BLaER1 (cell line): Measurements from ENCODE around the gene ARV1.
"Not testable (repeated sequence)": the region's sequence is repeated elsewhere in the genome, so short reads cannot be mapped to it uniquely, and the experiment has no call there.

Experiments used
- H3K27ac ChIP-seq: shearing (Covaris generic); formaldehyde crosslinking; 2 replicates; pipeline ENCODE4 v1.8.1; 2022
- H3K27me3 ChIP-seq: shearing (Covaris generic); formaldehyde crosslinking; 2 replicates; pipeline ENCODE4 v1.8.1; 2022
- H3K36me3 ChIP-seq: shearing (Covaris generic); formaldehyde crosslinking; 2 replicates; pipeline ENCODE4 v1.8.1; 2022
- H3K4me1 ChIP-seq: shearing (Covaris generic); formaldehyde crosslinking; 2 replicates; pipeline ENCODE4 v1.8.1; 2022
- H3K4me2 ChIP-seq: shearing (Covaris generic); formaldehyde crosslinking; 2 replicates; pipeline ENCODE4 v1.8.1; 2022
- H3K4me3 ChIP-seq: shearing (Covaris generic); formaldehyde crosslinking; 2 replicates; pipeline ENCODE4 v1.8.1; 2022
- H3K9ac ChIP-seq: shearing (Covaris generic); formaldehyde crosslinking; 2 replicates; pipeline ENCODE4 v1.8.1; 2022
- H3K9me3 ChIP-seq: shearing (Covaris generic); formaldehyde crosslinking; 2 replicates; pipeline ENCODE4 v1.8.1; 2022
- H4K20me1 ChIP-seq: shearing (Covaris generic); formaldehyde crosslinking; 2 replicates; pipeline ENCODE4 v1.8.1; 2022
- Cebpa-rat ChIP-seq: shearing (Covaris generic); IDR thresholded peaks from 2 replicates; pipeline ENCODE4 v1.8.1; 2022

ARV1 gene

GRCh38 chr1:230985711-230986110, 6.8 kb downstream of the ARV1 start:
- H3K4me3 ChIP-seq: no peak overlapping the region
- no peak for TF ChIP-seq Cebpa-rat
- peak overlapping the region; percentile 65 for H3K4me2 ChIP-seq
- H3K36me3 ChIP-seq: peaks cover 35% of the 10 kb centered on the region
- no peaks in the 10 kb centered on the region for H3K27me3 ChIP-seq
- peaks cover 21% of the 10 kb centered on the region for H3K4me1 ChIP-seq
- no peaks in the 10 kb centered on the region for H3K9me3 ChIP-seq
- H4K20me1 ChIP-seq: peaks cover 10% of the 10 kb centered on the region
- peak overlapping the region; percentile 2; the same call in 1 of the 2 replicates for H3K9ac ChIP-seq
- H3K27ac ChIP-seq: peak overlapping the region; percentile 48

GRCh38 chr1:230986976-230987375, 8.1 kb downstream of the ARV1 start:
- Histone ChIP-seq H3K9me3 (no peaks in the 10 kb centered on the region), H4K20me1 (peaks cover 10% of the 10 kb centered on the region), H3K4me2 (no peak overlapping the region), H3K9ac (no peak overlapping the region), H3K27ac (no peak overlapping the region), H3K27me3 (no peaks in the 10 kb centered on the region), H3K36me3 (peaks cover 35% of the 10 kb centered on the region), H3K4me3 (no peak overlapping the region), H3K4me1 (peaks cover 19% of the 10 kb centered on the region)
- TF ChIP-seq Cebpa-rat: no peak

- no peak overlapping the region for H3K9ac ChIP-seq
- H3K27me3 ChIP-seq: no peaks in the 10 kb centered on the region
- H3K36me3 ChIP-seq: peaks cover 40% of the 10 kb centered on the region
- peaks cover 10% of the 10 kb centered on the region for H4K20me1 ChIP-seq
- H3K9me3 ChIP-seq: no peaks in the 10 kb centered on the region
- no peak overlapping the region for H3K27ac ChIP-seq
- no peak for TF ChIP-seq Cebpa-rat
- no peak overlapping the region for H3K4me2 ChIP-seq
- peaks cover 19% of the 10 kb centered on the region for H3K4me1 ChIP-seq
- no peak overlapping the region for H3K4me3 ChIP-seq
Measured at GRCh38 chr1:230987448-230987847, 8.6 kb downstream of the ARV1 start.

- Histone ChIP-seq H3K4me3 (no peak overlapping the region), H3K4me2 (no peak overlapping the region), H3K9me3 (no peaks in the 10 kb centered on the region), H3K9ac (no peak overlapping the region), H3K27me3 (no peaks in the 10 kb centered on the region), H3K4me1 (no peaks in the 10 kb centered on the region), H3K36me3 (peaks cover 59% of the 10 kb centered on the region), H3K27ac (no peak overlapping the region), H4K20me1 (no peaks in the 10 kb centered on the region)
- TF ChIP-seq Cebpa-rat: no peak
Measured at GRCh38 chr1:230992100-230992774, 13.3 kb downstream of the ARV1 start.

GRCh38 chr1:230994860-230995259, 16.0 kb downstream of the ARV1 start:
- H3K4me2 ChIP-seq: no peak overlapping the region
- no peak overlapping the region for H3K9ac ChIP-seq
- H3K9me3 ChIP-seq: no peaks in the 10 kb centered on the region
- H3K4me3 ChIP-seq: no peak overlapping the region
- TF ChIP-seq Cebpa-rat: no peak
- H3K27me3 ChIP-seq: no peaks in the 10 kb centered on the region
- no peak overlapping the region for H3K27ac ChIP-seq
- H3K4me1 ChIP-seq: no peaks in the 10 kb centered on the region
- H3K36me3 ChIP-seq: peaks cover 78% of the 10 kb centered on the region
- no peaks in the 10 kb centered on the region for H4K20me1 ChIP-seq

- no peak overlapping the region for H3K4me3 ChIP-seq
- H3K36me3 ChIP-seq: peaks cover 79% of the 10 kb centered on the region
- peaks cover 31% of the 10 kb centered on the region for H3K9me3 ChIP-seq
- no peak overlapping the region for H3K27ac ChIP-seq
- no peak overlapping the region for H3K9ac ChIP-seq
- H3K4me2 ChIP-seq: no peak overlapping the region
- no peaks in the 10 kb centered on the region for H3K27me3 ChIP-seq
- H4K20me1 ChIP-seq: no peaks in the 10 kb centered on the region
- no peaks in the 10 kb centered on the region for H3K4me1 ChIP-seq
- TF ChIP-seq Cebpa-rat: no peak
Measured at GRCh38 chr1:231000201-231000600, 21.3 kb downstream of the ARV1 start.

GRCh38 chr1:231000639-231001038, 21.7 kb downstream of the ARV1 start:
- Histone ChIP-seq H3K9ac (no peak overlapping the region), H3K4me1 (no peaks in the 10 kb centered on the region), H3K36me3 (peaks cover 78% of the 10 kb centered on the region), H3K27me3 (no peaks in the 10 kb centered on the region), H3K4me3 (no peak overlapping the region), H4K20me1 (no peaks in the 10 kb centered on the region), H3K4me2 (no peak overlapping the region), H3K9me3 (peaks cover 32% of the 10 kb centered on the region), H3K27ac (no peak overlapping the region)
- TF ChIP-seq Cebpa-rat: no peak

GRCh38 chr1:231001892-231002291, 23.0 kb downstream of the ARV1 start:
- Histone ChIP-seq H3K27me3 (no peaks in the 10 kb centered on the region), H3K9me3 (peaks cover 45% of the 10 kb centered on the region), H3K4me1 (no peaks in the 10 kb centered on the region), H3K9ac (no peak overlapping the region), H3K27ac (no peak overlapping the region), H4K20me1 (no peaks in the 10 kb centered on the region), H3K36me3 (peaks cover 66% of the 10 kb centered on the region), H3K4me2 (no peak overlapping the region), H3K4me3 (no peak overlapping the region)
- no peak for TF ChIP-seq Cebpa-rat

- Histone ChIP-seq H3K36me3 (peaks cover 14% of the 10 kb centered on the region), H3K9me3 (peaks cover 51% of the 10 kb centered on the region)
- H3K4me1 ChIP-seq, H3K4me3 ChIP-seq, H4K20me1 ChIP-seq, H3K27ac ChIP-seq, H3K27me3 ChIP-seq, H3K4me2 ChIP-seq, H3K9ac ChIP-seq: not testable (repeated sequence)
Measured at GRCh38 chr1:231007535-231007934, 28.6 kb downstream of the ARV1 start.

GRCh38 chr1:231011360-231011759, 32.5 kb downstream of the ARV1 start:
- Histone ChIP-seq H3K4me3 (no peak overlapping the region), H3K4me1 (no peaks in the 10 kb centered on the region), H3K27me3 (no peaks in the 10 kb centered on the region), H3K9me3 (peaks cover 16% of the 10 kb centered on the region), H3K9ac (no peak overlapping the region), H4K20me1 (no peaks in the 10 kb centered on the region), H3K27ac (no peak overlapping the region), H3K36me3 (peaks cover 17% of the 10 kb centered on the region), H3K4me2 (no peak overlapping the region)
- no peak for TF ChIP-seq Cebpa-rat

- H3K27me3 ChIP-seq: no peaks in the 10 kb centered on the region
- no peaks in the 10 kb centered on the region for H4K20me1 ChIP-seq
- no peak for TF ChIP-seq Cebpa-rat
- H3K4me1 ChIP-seq: no peaks in the 10 kb centered on the region
- H3K9ac ChIP-seq: no peak overlapping the region
- no peak overlapping the region for H3K27ac ChIP-seq
- peaks cover 21% of the 10 kb centered on the region for H3K36me3 ChIP-seq
- no peak overlapping the region for H3K4me3 ChIP-seq
- H3K4me2 ChIP-seq: no peak overlapping the region
- H3K9me3 ChIP-seq: peaks cover 10% of the 10 kb centered on the region
Measured at GRCh38 chr1:231011963-231012362, 33.1 kb downstream of the ARV1 start.
